A549 (cell line): Measurements from ENCODE around the gene SLC44A2. TPM values are rescaled to one million over a fixed set of nuclear protein-coding genes. Genes with fewer than 3 reads are reported as not detected.

Source experiments
- ATAC-seq, 2 experiments: fragments of 200-7000 bp in 1 of 2; fragments of >200 bp in 1 of 2; cut with Nextera tagmentation in 1 of 2; cut with Tn5 transposase in 1 of 2; 3 replicates each; pipeline versions ENCODE4 v1.8.0 to v1.9.1; 2018 to 2020; ENCODE audit warnings: mild to moderate bottlenecking in 1 of 2, moderate library complexity in 1 of 2
- CTCF ChIA-PET: fragments of 300-600 bp; sonication (Branson Sonifier 250); formaldehyde crosslinking; extraction: SDS; loops from one replicate; lab custom pipeline; 2021; ENCODE audit warnings: antibody characterized with exemption, inconsistent platforms; lab: Yijun Ruan, JAX
- POLR2A ChIA-PET: fragments of 350-600 bp; formaldehyde crosslinking; extraction: SDS; loops from one replicate; lab custom pipeline; 2021; ENCODE audit warnings: antibody characterized with exemption, inconsistent platforms; lab: Yijun Ruan, JAX
- DNase-seq, 2 experiments: peaks; one replicate each; pipeline versions ENCODE4 v3.0.0 to v3.0.0-alpha.2; 2011 to 2016; ENCODE audit warnings: low read depth in 1 of 2, low spot score in 1 of 2
- FAIRE-seq: peaks from 2 replicates; lab custom pipeline; 2011; peaks lifted over from hg19 to GRCh38; lab: Jason Lieb, UNC
- H3K27ac ChIP-seq, 2 experiments: fragments of >200 bp; sonication (Bioruptor Twin); formaldehyde crosslinking; 3 replicates each; pipeline ENCODE4 v1.5.1; 2016 to 2017
- H3K4me1 ChIP-seq: fragments of >200 bp; sonication (Bioruptor Twin); formaldehyde crosslinking; 3 replicates; pipeline ENCODE4 v1.6.1; 2016
- H3K4me2 ChIP-seq: fragments of >200 bp; sonication (Bioruptor Twin); formaldehyde crosslinking; 3 replicates; pipeline ENCODE4 v1.6.1; 2016
- H3K4me3 ChIP-seq: fragments of >200 bp; sonication (Bioruptor Twin); formaldehyde crosslinking; 3 replicates; pipeline ENCODE4 v1.5.1; 2016
- H3K9me3 ChIP-seq: fragments of >200 bp; sonication (Bioruptor Twin); formaldehyde crosslinking; 3 replicates; pipeline ENCODE4 v1.6.1; 2016
- CTCF ChIP-seq: fragments of >200 bp; sonication (Bioruptor Twin); formaldehyde crosslinking; IDR thresholded peaks from 3 replicates; pipeline ENCODE4 v1.5.1; 2016
- E2F6 ChIP-seq: IDR thresholded peaks from 2 replicates; pipeline ENCODE4 v1.6.1; 2012; ENCODE audit warnings: low read depth, borderline replicate concordance
- EHMT2 ChIP-seq: fragments of 200-600 bp; sonication (generic); IDR thresholded peaks from 2 replicates; pipeline ENCODE4 v1.6.1; 2016; ENCODE audit warnings: antibody characterized with exemption, low read depth, mild to moderate bottlenecking, moderate library complexity
- FOSL2 ChIP-seq, 2 experiments: fragments of 450-650 bp in 1 of 2; fragments of >200 bp in 1 of 2; sonication (Bioruptor Twin) in 1 of 2; formaldehyde crosslinking; IDR thresholded peaks; 2 replicates each; pipeline versions ENCODE4 v1.5.0 to v1.6.1; 2016 to 2020; ENCODE audit warnings: mild to moderate bottlenecking in 1 of 2, moderate library complexity in 1 of 2
- GATA3 ChIP-seq: IDR thresholded peaks from 2 replicates; pipeline ENCODE4 v1.6.1; 2012; ENCODE audit warnings: borderline replicate concordance
- HOXB5 ChIP-seq: fragments of 250-450 bp; sonication (Bioruptor Pico); IDR thresholded peaks from 2 replicates; pipeline ENCODE4 v1.5.0; 2020; ENCODE audit warnings: mild to moderate bottlenecking, moderate library complexity
- JUN ChIP-seq, 2 experiments: fragments of >200 bp; sonication (Bioruptor Twin); formaldehyde crosslinking; IDR thresholded peaks; 2 replicates in 1 of 2; 3 replicates in 1 of 2; pipeline ENCODE4 v1.6.1; 2016 to 2017
- KDM1A ChIP-seq: fragments of 200-600 bp; sonication (generic); IDR thresholded peaks from 2 replicates; pipeline ENCODE4 v1.6.1; 2016; ENCODE audit warnings: low read depth, mild to moderate bottlenecking
- KDM5A ChIP-seq: fragments of 200-600 bp; sonication (generic); IDR thresholded peaks from 2 replicates; pipeline ENCODE4 v1.6.1; 2016; ENCODE audit warnings: antibody characterized with exemption, mild to moderate bottlenecking
- NFE2L2 ChIP-seq: fragments of 150-350 bp; conservative IDR thresholded peaks from 2 replicates; pipeline ENCODE4 v1.6.1; 2014; ENCODE audit warnings: low read length
- POLR2A ChIP-seq: IDR thresholded peaks from 2 replicates; pipeline ENCODE4 v1.6.1; 2012; ENCODE audit warnings: mild to moderate bottlenecking, low read length
- RAD21 ChIP-seq, 2 experiments: fragments of >200 bp in 1 of 2; sonication (Bioruptor Twin) in 1 of 2; formaldehyde crosslinking in 1 of 2; IDR thresholded peaks in 1 of 2; conservative IDR thresholded peaks in 1 of 2; 2 replicates in 1 of 2; 3 replicates in 1 of 2; pipeline ENCODE4 v1.6.1; 2012 to 2018; ENCODE audit warnings: inconsistent platforms in 1 of 2
- RARB ChIP-seq: fragments of 250-450 bp; sonication (Bioruptor Pico); IDR thresholded peaks from 2 replicates; pipeline ENCODE4 v1.8.0; 2021; ENCODE audit warnings: mild to moderate bottlenecking, moderate library complexity
- RFX5 ChIP-seq: fragments of 450-650 bp; IDR thresholded peaks from 2 replicates; pipeline ENCODE4 v1.7.1; 2014; ENCODE audit warnings: antibody characterized with exemption, mild to moderate bottlenecking, moderate library complexity
- RNF2 ChIP-seq: fragments of 200-600 bp; sonication (generic); IDR thresholded peaks from 2 replicates; pipeline ENCODE4 v1.6.1; 2016; ENCODE audit warnings: low read depth, mild to moderate bottlenecking, antibody characterized with exemption, moderate library complexity, borderline replicate concordance
- SMC3 ChIP-seq: fragments of >200 bp; sonication (Bioruptor Twin); formaldehyde crosslinking; IDR thresholded peaks from 3 replicates; pipeline ENCODE4 v1.6.1; 2018; ENCODE audit warnings: inconsistent platforms
- WGBS: methylation state at CpG from one replicate; pipeline ENCODE4 v1.1.6; 2017; ENCODE audit errors: missing lambda C conversion rate; 5-methylcytosine and 5-hydroxymethylcytosine counted together
- polyA plus RNA-seq, 4 experiments: library from polyadenylated mRNA; depleted of rRNA in 3 of 4; stranded (reverse); fragments of >200 nt; fragmentation: RNase III in 1 of 4; extraction: RNeasy Plus Mini Kit Qiagen cat#74134 plus additional on column Dnase treatment in 1 of 4; gene quantifications; 2 replicates in 3 of 4; 3 replicates in 1 of 4; pipeline ENCODE4 v1.2.3, GENCODE V29; 2011 to 2017
- TF ChIP-seq, protein P1 (sequence below): fragments of 150-350 bp; IDR thresholded peaks from 2 replicates; pipeline ENCODE4 v1.6.1; 2014; ENCODE audit warnings: low read depth, mild to moderate bottlenecking, low read length
- TF ChIP-seq, protein P2 (sequence below): fragments of 250-450 bp; sonication (Bioruptor Pico); IDR thresholded peaks from 2 replicates; pipeline ENCODE4 v1.5.0; 2021; ENCODE audit warnings: mild to moderate bottlenecking, moderate library complexity, borderline replicate concordance

Gene SLC44A2
- polyA plus RNA-seq, 2 of the 4 experiments (the other 2 are of a cell fraction): 8.3 TPM

- no peak for TF ChIP-seq FOSL2 (IDR thresholded peaks at IDR 0.05)
- no peak for TF ChIP-seq FOSL2 (CRISPR knock-in tag; IDR thresholded peaks at IDR 0.05)
- peak; percentile 79 to 88 for TF ChIP-seq RAD21 (conservative IDR thresholded peaks at IDR 0.05 in 1 of 2, IDR thresholded peaks at IDR 0.05 in 1 of 2)
- TF ChIP-seq SMC3: peak; percentile 84
- TF ChIP-seq RFX5: no peak
- TF ChIP-seq GATA3: no peak
- TF ChIP-seq CTCF: peak; percentile 68
- 0 out of 6 replicates have a peak overlapping the region, but pooled peaks of 1 of the 2 experiments have one; percentile 41 for H3K27ac ChIP-seq
- ATAC-seq (peak; percentile 95 to 97), DNase-seq (peak; percentile 63 to 91), FAIRE-seq (no peak)
- WGBS: 13% methylated on average over 13 of the region's 14 CpGs
- no peak overlapping the region for H3K4me3 ChIP-seq
- POLR2A ChIA-PET: interaction anchor here (0.6 to 1.8 kb wide), 4 partner anchors 19 to 101 kb away, joined by 3 to 10 read pairs (median 6); partner anchors contain the start of genes ATG4D and SLC44A2
- no peak overlapping the region; the same call in 2 of the 3 replicates for H3K4me2 ChIP-seq
- no peaks in the 10 kb centered on the region for H3K4me1 ChIP-seq
- CTCF ChIA-PET: interaction anchor here (0.6 to 11.3 kb wide), 33 partner anchors 9 to 530 kb away, joined by 3 to 296 read pairs (median 4); partner anchors contain the start of gene CDC37
- no peaks in the 10 kb centered on the region for H3K9me3 ChIP-seq
Observed at GRCh38 chr19:10644260-10645007, 19.1 kb downstream of the SLC44A2 start.

DNA sequence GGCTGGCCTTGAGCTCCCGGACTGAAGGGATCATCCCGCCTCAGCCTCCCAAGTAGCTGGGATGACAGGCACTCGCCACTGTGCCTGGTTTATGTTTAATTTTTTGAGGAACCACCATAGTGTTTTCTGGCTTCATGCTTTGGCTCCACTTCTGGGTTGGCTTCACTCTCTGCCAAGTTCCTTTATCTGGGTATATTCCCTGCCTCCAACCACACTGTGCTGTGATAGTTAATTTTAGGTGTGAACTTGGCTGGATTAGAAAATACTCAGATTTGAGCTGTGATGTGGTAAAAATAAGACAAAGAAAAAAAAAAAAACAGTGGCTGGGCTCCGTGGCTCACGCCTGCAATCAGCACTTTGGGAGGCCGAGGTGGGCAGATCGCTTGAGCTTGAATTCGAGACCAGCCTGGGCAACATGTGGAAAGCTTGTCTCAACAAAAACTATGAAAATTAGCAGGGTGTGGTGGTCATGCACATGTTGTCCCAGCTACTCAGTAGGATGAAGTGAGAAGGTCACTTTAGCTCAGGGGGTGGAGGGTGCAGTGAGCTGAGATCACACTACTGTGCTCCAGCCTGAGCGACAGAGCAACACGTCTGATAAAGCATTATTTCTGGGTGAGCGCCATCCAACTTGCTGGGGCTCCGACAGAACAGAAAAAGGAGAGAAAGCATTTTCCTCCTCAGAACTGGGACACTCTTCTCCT, 21.3 kb downstream of the SLC44A2 start:
- Histone ChIP-seq H3K4me2 (no peak overlapping the region), H3K9me3 (no peaks in the 10 kb centered on the region), H3K27ac (no peak overlapping the region), H3K4me3 (no peak overlapping the region), H3K4me1 (no peaks in the 10 kb centered on the region)
- ChIA-PET POLR2A (no interaction called here), CTCF (interaction anchor here (0.5 to 11.3 kb wide), 13 partner anchors 11 to 242 kb away, joined by 3 to 296 read pairs (median 4); partner anchors contain the start of gene DNM2)
- WGBS: 84% methylated on average over 12 of the region's 12 CpGs
- TF ChIP-seq RARB (CRISPR knock-in tag) (no peak), RNF2 (no peak)
- DNase-seq (no peak), ATAC-seq (no peak), FAIRE-seq (no peak)

- 85% methylated on average over 4 of the region's 4 CpGs for WGBS
- DNase-seq (no peak), ATAC-seq (no peak), FAIRE-seq (no peak)
- TF ChIP-seq NFE2L2 (no peak), EHMT2 (no peak), E2F6 (no peak), POLR2A (no peak), RFX5 (no peak), KDM5A (no peak), HOXB5 (CRISPR knock-in tag) (no peak), KDM1A (no peak), JUN (IDR thresholded peaks at IDR 0.05) (no peak)
- TF ChIP-seq, protein P1, sequence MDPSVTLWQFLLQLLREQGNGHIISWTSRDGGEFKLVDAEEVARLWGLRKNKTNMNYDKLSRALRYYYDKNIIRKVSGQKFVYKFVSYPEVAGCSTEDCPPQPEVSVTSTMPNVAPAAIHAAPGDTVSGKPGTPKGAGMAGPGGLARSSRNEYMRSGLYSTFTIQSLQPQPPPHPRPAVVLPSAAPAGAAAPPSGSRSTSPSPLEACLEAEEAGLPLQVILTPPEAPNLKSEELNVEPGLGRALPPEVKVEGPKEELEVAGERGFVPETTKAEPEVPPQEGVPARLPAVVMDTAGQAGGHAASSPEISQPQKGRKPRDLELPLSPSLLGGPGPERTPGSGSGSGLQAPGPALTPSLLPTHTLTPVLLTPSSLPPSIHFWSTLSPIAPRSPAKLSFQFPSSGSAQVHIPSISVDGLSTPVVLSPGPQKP: no peak
- TF ChIP-seq, protein P2, sequence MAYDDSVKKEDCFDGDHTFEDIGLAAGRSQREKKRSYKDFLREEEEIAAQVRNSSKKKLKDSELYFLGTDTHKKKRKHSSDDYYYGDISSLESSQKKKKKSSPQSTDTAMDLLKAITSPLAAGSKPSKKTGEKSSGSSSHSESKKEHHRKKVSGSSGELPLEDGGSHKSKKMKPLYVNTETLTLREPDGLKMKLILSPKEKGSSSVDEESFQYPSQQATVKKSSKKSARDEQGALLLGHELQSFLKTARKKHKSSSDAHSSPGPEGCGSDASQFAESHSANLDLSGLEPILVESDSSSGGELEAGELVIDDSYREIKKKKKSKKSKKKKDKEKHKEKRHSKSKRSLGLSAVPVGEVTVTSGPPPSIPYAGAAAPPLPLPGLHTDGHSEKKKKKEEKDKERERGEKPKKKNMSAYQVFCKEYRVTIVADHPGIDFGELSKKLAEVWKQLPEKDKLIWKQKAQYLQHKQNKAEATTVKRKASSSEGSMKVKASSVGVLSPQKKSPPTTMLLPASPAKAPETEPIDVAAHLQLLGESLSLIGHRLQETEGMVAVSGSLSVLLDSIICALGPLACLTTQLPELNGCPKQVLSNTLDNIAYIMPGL: no peak
- ChIA-PET CTCF (interaction anchor here (1.5 to 11.3 kb wide), 3 partner anchors 51 to 76 kb away, joined by 4 to 296 read pairs (median 31); no protein-coding TSS in a partner anchor), POLR2A (no interaction called here)
- Histone ChIP-seq H3K4me1 (peaks cover 8% of the 10 kb centered on the region; the same call in 1 of the 3 replicates), H3K4me3 (no peak overlapping the region), H3K27ac (no peak overlapping the region), H3K9me3 (no peaks in the 10 kb centered on the region), H3K4me2 (no peak overlapping the region)
Observed at GRCh38 chr19:10648360-10648759, 23.0 kb downstream of the SLC44A2 start.
